Measurements from ENCODE around the gene NODAL.
A peak's percentile ranks its signal among the peaks of the same experiment; 100 is the strongest.

Gene NODAL

GRCh38 chr10:70462349-70462984 lies 21.0 kb upstream of the NODAL start:
- no peak for DNase-seq

- DNase-seq: peak; percentile 41 to 52
Measured at GRCh38 chr10:70461397-70462348, 20.2 kb upstream of the NODAL start.

GRCh38 chr10:70459774-70460490 lies 18.5 kb upstream of the NODAL start:
- DNase-seq: no peak

GRCh38 chr10:70459061-70459773 lies 17.7 kb upstream of the NODAL start:
- peak; percentile 20 to 48 for DNase-seq

DNA sequence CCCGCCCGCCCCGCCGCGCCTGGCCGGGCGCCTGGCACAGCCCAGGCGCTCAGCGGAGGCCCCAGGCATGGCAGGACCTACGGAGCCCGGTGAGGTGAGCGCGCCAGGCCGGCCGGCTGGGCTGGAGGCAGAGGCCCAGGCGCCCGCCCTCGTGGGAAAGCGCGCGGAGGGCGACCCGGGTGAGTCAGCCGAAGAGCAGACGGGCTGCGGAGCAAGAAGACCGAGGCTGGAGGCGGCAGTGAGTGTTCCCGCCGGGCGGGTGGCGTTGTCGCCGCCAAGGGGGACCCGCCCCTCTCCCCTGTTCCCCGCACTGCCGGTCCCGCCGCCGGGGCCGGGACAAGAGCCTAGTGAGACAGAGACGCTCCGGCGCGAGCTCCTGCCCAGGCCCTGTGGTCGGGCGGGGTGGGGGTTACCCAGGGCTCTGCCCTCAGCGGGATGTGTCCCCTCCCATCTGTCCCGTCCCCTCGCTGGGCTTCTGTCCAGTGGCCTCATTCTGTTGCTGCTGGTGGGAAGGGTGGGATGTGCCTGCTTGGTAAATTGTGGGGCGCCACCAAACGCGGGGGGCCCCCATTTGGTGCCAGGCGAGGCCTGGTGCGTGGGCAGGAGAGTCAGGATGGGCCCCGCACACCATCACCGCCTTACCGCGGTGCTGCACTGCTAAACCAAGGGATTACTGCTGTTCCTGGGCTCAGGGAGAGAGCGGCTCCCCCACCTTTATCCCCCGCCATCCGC lies 17.0 kb upstream of the NODAL start:
- DNase-seq: peak; percentile 48 to 80

GRCh38 chr10:70457759-70458305 lies 16.4 kb upstream of the NODAL start:
- DNase-seq: peak; percentile 62 to 71

DNA sequence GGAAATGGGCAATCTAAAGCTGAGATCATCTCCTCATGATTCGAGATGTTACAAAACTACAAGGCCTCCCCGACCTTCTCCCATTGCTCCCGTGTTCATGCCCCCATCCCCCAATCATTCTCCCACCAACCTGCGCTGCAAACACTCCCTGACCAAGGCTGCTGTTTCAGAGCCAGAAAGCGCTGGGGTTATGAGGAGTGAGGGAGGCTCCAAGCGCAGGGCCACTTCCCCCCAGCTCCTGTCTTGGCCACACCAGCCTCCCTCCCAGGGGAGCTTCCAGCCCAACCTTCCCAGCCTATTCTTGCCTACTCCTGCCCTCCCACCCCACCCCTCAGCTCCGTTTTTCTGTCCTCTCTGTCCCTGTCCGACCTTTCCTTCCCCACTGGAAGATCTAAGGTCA lies 14.7 kb upstream of the NODAL start:
- DNase-seq: peak; percentile 17 to 47

DNA sequence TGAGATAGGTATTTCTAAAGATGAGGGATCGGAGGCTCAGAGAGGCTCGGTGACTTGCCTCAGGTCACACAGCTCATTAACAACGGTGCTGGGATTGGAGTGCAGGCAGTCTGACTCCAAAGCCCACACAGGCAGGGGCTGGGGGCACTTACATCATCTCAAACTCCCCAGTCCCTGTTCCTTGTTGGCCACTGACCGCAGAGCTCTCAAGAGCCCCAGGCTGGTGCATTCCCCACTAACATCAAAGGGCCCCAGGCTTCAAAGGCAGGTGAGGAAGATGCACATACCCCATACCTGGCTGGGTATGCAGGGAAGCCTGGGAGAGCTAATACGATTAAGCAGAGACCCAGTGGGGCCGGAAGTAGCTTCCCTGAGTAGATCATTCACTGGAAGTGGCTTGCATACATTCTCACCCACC lies 13.7 kb upstream of the NODAL start:
- DNase-seq: no peak

DNA sequence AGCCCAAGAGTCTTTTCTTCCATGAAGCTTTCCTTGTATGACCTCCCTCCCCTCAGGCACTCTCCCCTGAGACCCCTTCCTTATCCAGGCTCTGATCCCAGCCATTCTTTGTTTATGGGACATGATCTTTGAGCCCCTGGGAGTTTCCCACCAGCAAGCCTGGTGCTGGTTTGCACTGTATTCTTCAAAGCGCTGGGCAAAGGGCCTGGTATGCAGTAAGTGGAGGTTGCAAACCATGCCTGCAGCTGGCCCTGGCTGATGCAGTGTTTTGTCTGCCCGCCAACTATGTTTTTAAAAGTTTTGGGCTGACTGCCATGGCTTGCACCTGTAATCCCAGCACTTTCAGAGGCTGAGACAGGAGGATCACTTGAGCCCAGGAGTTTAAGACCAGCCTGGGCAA lies 6.8 kb upstream of the NODAL start:
- no peak for DNase-seq

- no peak for DNase-seq
Measured at GRCh38 chr10:70445718-70446657, 4.5 kb upstream of the NODAL start.

GRCh38 chr10:70444744-70445143 lies 3.3 kb upstream of the NODAL start:
- no peak for DNase-seq

- no peak for DNase-seq
Measured at GRCh38 chr10:70442332-70442988, 979 bp upstream of the NODAL start.

DNA sequence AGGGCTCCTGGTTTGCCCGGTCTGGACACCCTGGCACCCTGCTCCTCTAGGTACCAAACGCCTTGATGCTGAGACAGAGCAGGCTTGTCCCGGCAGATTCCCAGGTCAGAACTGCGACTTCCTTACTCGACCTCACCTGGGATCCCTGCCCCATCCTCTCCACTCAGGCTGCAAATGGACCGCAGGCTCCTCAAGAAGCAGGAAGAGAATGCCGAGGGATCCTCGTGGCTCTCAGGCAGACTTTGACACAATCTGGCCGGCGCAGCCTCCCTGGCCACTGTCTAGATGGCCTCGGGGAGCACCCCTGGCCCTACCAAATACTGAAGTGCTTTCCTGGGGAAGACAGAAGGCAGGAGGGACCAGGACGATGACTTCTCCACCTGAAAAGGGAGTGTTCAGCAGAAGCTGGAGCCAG lies 421 bp upstream of the NODAL start:
- no peak for DNase-seq

DNA sequence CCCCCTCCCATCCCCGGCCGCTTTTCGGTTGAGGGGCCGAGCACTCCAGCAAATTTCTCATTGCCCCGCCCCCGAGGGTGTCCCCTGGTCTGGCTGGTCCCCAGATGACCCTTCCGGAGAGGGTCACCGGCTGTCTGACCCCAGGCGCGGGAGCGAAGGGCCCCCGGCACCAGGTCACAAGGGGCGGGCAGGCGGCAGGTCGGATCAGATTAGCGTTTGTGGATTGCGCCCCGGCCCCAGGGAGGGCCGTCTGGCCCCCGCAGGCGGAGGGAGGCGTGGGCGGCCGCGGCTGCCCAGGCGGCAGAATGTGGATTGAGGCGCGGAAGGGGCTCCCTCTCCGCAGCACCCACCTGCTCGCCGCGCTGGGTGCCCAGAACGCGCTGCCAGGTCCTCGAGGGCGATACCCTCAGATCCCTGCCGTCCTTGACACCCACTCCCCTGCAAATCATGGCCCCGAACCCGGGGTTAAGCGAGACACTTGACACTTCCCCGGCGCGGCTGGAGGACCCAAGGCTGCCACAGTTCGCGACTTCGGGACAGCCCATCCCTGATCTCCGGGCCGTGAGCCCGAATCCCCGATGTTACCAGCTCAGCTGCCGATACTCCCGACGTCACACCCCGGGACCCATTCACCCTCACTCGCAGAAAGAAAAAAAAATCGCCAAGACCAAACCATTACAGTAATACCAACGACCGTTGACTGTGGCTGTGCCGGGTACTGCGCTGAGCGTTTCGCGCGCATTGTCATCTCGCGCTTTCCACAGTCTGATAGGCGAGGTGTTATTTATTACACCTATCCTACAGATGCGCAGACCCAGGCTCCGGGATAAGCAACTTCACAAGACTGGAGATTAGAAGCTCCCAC lies 953 bp downstream of the NODAL start:
- DNase-seq: no peak

DNA sequence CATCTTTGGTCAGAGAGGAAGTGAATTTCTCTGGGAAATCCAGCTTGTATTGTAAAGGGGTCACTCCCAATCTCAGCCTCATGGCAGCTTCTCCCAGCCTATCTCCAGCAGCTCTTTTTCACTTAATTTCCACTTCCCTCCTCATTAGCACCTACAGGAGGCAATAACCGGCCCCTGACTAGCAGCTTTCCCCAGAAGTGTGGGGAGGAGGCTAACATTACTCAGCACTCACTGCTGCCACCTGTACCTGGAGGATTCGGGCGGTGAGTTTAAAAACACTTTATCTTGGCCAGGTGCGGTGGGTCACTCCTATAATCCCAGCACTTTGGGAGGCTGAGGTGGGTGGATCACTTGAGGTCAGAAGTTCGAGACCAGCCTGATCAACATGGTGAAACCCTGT lies 3.8 kb downstream of the NODAL start:
- DNase-seq: no peak

GRCh38 chr10:70435241-70436085 lies 6.0 kb downstream of the NODAL start:
- no peak for DNase-seq

DNA sequence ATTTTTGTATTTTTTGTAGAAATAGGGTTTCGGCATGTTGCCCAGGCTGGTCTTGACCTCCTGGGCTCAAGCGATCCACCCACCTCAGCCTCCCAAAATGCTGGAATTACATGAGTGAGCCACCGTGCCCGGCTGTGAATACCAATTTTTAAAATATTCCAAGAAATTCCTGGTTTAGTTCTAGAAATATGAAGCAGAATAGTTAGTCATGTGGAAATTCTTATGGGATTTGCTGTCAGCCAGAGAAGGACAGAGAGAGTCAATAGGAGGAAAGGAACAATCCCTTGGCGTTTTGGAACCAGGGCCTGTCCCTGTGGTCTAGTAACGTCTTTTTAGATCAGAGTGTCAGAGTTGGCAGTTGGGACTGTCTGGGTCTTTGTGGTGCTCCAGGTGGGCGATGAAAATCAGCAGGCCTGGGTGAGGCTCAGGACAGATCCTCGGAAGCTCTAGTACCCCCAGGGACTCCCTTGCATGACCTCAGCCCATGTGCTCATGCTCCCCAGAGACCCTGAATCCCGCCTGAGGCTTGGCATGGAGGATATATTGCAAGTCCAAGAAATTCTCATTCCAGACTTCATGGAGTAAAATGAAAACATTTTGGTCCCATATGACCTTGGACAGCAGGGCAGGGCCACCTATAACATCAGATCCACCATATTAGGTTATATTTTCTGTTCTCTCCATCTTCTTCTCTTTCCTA lies 7.8 kb downstream of the NODAL start:
- no peak for DNase-seq
